Neural progenitor cell (in vitro differentiated cells): ENCODE data around the gene DIPK1B. TPM values are rescaled to one million over a fixed set of nuclear protein-coding genes. Genes with fewer than 3 reads are reported as not detected.

ENCODE experiments used
- DNase-seq: peaks from one replicate; pipeline ENCODE4 v3.0.0-alpha.2; 2016; ENCODE audit warnings: low spot score
- H2AFZ ChIP-seq: fragments of 200-600 bp; sonication (generic); replicated peaks from 2 replicates; pipeline ENCODE4 v1.6.1; 2016; ENCODE audit warnings: antibody characterized with exemption
- H3F3A ChIP-seq: fragments of 200-600 bp; sonication (generic); 2 replicates; pipeline ENCODE4 v1.6.1; 2016; ENCODE audit warnings: antibody characterized with exemption, low read depth
- H3K27ac ChIP-seq: fragments of 200-600 bp; sonication (generic); 2 replicates; pipeline ENCODE4 v1.5.1; 2016; ENCODE audit warnings: mild to moderate bottlenecking
- H3K27me3 ChIP-seq: fragments of 200-600 bp; sonication (generic); 2 replicates; pipeline ENCODE4 v1.6.1; 2016; ENCODE audit warnings: mild to moderate bottlenecking, moderate library complexity
- H3K36me3 ChIP-seq: fragments of 200-600 bp; sonication (generic); 2 replicates; pipeline ENCODE4 v1.5.1; 2016
- H3K4me1 ChIP-seq: fragments of 200-600 bp; sonication (generic); 2 replicates; pipeline ENCODE4 v1.6.1; 2016; ENCODE audit warnings: mixed run types
- H3K4me2 ChIP-seq: fragments of 200-600 bp; sonication (generic); 2 replicates; pipeline ENCODE4 v1.6.1; 2016
- H3K4me3 ChIP-seq: fragments of 200-600 bp; sonication (generic); 2 replicates; pipeline ENCODE4 v1.5.1; 2016
- H3K79me2 ChIP-seq: fragments of 200-600 bp; sonication (generic); 2 replicates; pipeline ENCODE4 v1.6.1; 2016; ENCODE audit warnings: low read depth
- H3K9ac ChIP-seq: fragments of 200-600 bp; sonication (generic); 2 replicates; pipeline ENCODE4 v1.6.1; 2016
- H3K9me3 ChIP-seq: fragments of 200-600 bp; sonication (generic); 2 replicates; pipeline ENCODE4 v1.5.1; 2016; ENCODE audit warnings: low read depth
- H4K20me1 ChIP-seq: fragments of 200-600 bp; sonication (generic); 2 replicates; pipeline ENCODE4 v1.6.1; 2016; ENCODE audit warnings: low read depth
- H3K27ac Mint-ChIP-seq: 3 replicates; pipeline ENCODE4 v1.8.0; 2021; ENCODE audit warnings: mixed read lengths
- H3K27me3 Mint-ChIP-seq: 2 replicates; pipeline ENCODE4 v1.8.0; 2022; ENCODE audit warnings: low read depth, mild to moderate bottlenecking, inconsistent platforms, moderate library complexity, mixed read lengths; ENCODE audit not compliant: insufficient read depth
- H3K36me3 Mint-ChIP-seq: 3 replicates; pipeline ENCODE4 v1.8.0; 2021; ENCODE audit warnings: mixed read lengths
- H3K4me1 Mint-ChIP-seq: 3 replicates; pipeline ENCODE4 v1.8.0; 2021; ENCODE audit warnings: mixed read lengths
- H3K4me3 Mint-ChIP-seq: 3 replicates; pipeline ENCODE4 v1.8.0; 2021; ENCODE audit warnings: mild to moderate bottlenecking, moderate library complexity, mixed read lengths
- H3K9me3 Mint-ChIP-seq: 3 replicates; pipeline ENCODE4 v1.8.0; 2020; ENCODE audit warnings: mixed read lengths
- EZH2 ChIP-seq: fragments of 200-600 bp; sonication (generic); IDR thresholded peaks from 2 replicates; pipeline ENCODE4 v1.6.1; 2017; ENCODE audit warnings: antibody characterized with exemption, mild to moderate bottlenecking, moderate library complexity
- EZH2phosphoT487 ChIP-seq: fragments of 200-600 bp; sonication (generic); IDR thresholded peaks from 2 replicates; pipeline ENCODE4 v1.6.1; 2017; ENCODE audit warnings: antibody characterized with exemption
- total RNA-seq: library from RNA; depleted of rRNA; stranded (reverse); fragments of >200 nt; gene quantifications from 2 replicates; pipeline ENCODE4 v1.2.3, GENCODE V29; 2015; ENCODE audit warnings: low replicate concordance
- TF ChIP-seq, protein P1 (sequence below): fragments of 200-600 bp; sonication (generic); IDR thresholded peaks from 2 replicates; pipeline ENCODE4 v1.5.1; 2017; ENCODE audit warnings: antibody characterized with exemption, mild to moderate bottlenecking

DIPK1B gene
- total RNA-seq, 1 donor from 2014 or later, result 11.8 TPM

DNA sequence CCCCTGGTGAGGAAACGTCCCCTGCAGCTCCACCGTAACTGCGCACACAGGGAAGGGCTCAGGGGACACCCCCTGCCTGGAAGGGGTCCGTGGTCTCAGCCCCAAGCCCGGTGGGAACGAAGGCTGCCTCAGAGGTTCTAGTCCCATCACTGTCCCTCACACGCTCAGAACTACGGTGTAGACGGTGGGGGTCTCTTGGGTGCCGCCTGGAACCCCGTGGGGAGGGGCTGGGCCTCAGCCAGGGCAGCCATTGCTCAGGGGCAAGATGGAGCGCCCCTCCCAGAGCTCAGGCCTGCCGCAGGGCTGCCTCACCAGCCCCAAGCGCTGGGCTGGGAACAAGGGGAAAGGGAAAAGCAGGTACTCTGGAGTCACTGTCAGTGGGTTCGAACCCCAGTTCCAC, 28.0 kb upstream of the DIPK1B start:
- Mint-ChIP-seq H3K27me3 (peaks cover 8% of the 10 kb centered on the region), H3K9me3 (no peaks in the 10 kb centered on the region), H3K4me3 (no peak overlapping the region), H3K36me3 (no peaks in the 10 kb centered on the region), H3K4me1 (peaks cover 14% of the 10 kb centered on the region), H3K27ac (no peak overlapping the region)
- Histone ChIP-seq H3K9ac (no peak overlapping the region), H3K4me3 (no peak overlapping the region), H3K27ac (no peak overlapping the region), H3K36me3 (no peaks in the 10 kb centered on the region), H2AFZ (no peak overlapping the region), H3K4me1 (peaks cover 19% of the 10 kb centered on the region), H3F3A (peaks cover 17% of the 10 kb centered on the region), H4K20me1 (peaks cover 13% of the 10 kb centered on the region), H3K79me2 (no peaks in the 10 kb centered on the region), H3K9me3 (no peaks in the 10 kb centered on the region), H3K27me3 (peaks cover 47% of the 10 kb centered on the region), H3K4me2 (no peak overlapping the region)
- no peak for DNase-seq
- no peak for TF ChIP-seq EZH2phosphoT487
- no peak for TF ChIP-seq EZH2
- TF ChIP-seq, protein P1, sequence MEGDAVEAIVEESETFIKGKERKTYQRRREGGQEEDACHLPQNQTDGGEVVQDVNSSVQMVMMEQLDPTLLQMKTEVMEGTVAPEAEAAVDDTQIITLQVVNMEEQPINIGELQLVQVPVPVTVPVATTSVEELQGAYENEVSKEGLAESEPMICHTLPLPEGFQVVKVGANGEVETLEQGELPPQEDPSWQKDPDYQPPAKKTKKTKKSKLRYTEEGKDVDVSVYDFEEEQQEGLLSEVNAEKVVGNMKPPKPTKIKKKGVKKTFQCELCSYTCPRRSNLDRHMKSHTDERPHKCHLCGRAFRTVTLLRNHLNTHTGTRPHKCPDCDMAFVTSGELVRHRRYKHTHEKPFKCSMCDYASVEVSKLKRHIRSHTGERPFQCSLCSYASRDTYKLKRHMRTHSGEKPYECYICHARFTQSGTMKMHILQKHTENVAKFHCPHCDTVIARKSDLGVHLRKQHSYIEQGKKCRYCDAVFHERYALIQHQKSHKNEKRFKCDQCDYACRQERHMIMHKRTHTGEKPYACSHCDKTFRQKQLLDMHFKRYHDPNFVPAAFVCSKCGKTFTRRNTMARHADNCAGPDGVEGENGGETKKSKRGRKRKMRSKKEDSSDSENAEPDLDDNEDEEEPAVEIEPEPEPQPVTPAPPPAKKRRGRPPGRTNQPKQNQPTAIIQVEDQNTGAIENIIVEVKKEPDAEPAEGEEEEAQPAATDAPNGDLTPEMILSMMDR, result no peak

DNA sequence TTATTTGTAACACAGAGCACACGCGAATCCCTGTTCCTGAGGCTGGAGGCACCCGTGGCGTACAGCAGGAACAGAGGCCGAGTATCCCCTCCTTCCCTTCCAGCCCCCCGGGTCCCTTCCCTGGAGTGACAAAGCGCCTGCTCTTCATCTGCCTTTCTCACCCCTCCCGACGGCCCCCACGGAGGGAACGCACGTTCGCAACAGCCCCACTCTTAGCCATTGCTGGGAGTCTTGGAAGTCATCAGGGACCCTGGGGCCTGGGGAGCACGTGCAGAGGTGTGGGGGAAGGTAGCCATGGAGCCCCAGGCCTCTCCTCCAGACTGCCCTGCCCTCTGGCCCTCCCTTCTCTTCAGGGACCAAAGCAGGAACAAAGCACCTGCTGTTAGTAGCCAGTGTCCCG, 27.6 kb upstream of the DIPK1B start:
- peaks cover 13% of the 10 kb centered on the region for H4K20me1 ChIP-seq
- H3K36me3 Mint-ChIP-seq, result no peaks in the 10 kb centered on the region
- H3K27me3 Mint-ChIP-seq, result peaks cover 8% of the 10 kb centered on the region
- H3K4me3 Mint-ChIP-seq, result no peak overlapping the region
- H3F3A ChIP-seq, result peaks cover 17% of the 10 kb centered on the region
- H3K36me3 ChIP-seq, result no peaks in the 10 kb centered on the region
- H3K27ac Mint-ChIP-seq, result no peak overlapping the region
- H3K9me3 Mint-ChIP-seq, result no peaks in the 10 kb centered on the region
- no peak overlapping the region for H3K9ac ChIP-seq
- H3K79me2 ChIP-seq, result no peaks in the 10 kb centered on the region
- TF ChIP-seq EZH2phosphoT487 (no peak), EZH2 (no peak)
- TF ChIP-seq, protein P1, result no peak
- no peaks in the 10 kb centered on the region for H3K9me3 ChIP-seq
- H3K27ac ChIP-seq, result no peak overlapping the region
- peaks cover 52% of the 10 kb centered on the region for H3K27me3 ChIP-seq
- peaks cover 11% of the 10 kb centered on the region for H3K4me1 Mint-ChIP-seq
- DNase-seq, result no peak
- H3K4me3 ChIP-seq, result no peak overlapping the region
- no peak overlapping the region for H3K4me2 ChIP-seq
- H3K4me1 ChIP-seq, result peaks cover 19% of the 10 kb centered on the region
- H2AFZ ChIP-seq, result no peak overlapping the region

DNA sequence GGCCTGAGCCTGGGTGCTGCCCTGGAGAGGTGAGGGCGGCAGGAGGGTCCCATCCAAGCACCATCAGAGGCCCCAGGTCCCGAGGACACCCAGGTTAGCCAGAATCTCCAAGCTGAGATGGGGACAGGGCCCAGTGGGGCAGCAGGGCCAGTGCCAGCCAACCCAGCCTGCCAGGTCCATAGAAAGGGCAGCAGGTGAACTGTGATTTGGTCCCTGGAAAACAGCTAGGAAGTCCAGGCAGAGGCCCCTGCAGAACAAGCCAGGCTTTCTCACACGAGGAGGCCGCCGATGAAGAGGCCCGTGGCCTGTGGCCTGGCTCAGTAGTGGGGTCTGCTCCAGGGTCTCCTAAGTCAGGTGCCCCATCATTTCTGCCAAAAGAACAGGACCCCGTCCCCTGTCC, 27.2 kb upstream of the DIPK1B start:
- Histone ChIP-seq H3K27me3 (peaks cover 52% of the 10 kb centered on the region), H3F3A (peaks cover 17% of the 10 kb centered on the region), H3K4me3 (no peak overlapping the region), H3K9ac (no peak overlapping the region), H3K79me2 (no peaks in the 10 kb centered on the region), H3K9me3 (no peaks in the 10 kb centered on the region), H3K27ac (no peak overlapping the region), H2AFZ (no peak overlapping the region), H4K20me1 (peaks cover 13% of the 10 kb centered on the region), H3K36me3 (no peaks in the 10 kb centered on the region), H3K4me1 (peaks cover 19% of the 10 kb centered on the region), H3K4me2 (no peak overlapping the region)
- no peak for DNase-seq
- Mint-ChIP-seq H3K9me3 (no peaks in the 10 kb centered on the region), H3K4me3 (no peak overlapping the region), H3K27me3 (peaks cover 8% of the 10 kb centered on the region), H3K4me1 (peaks cover 12% of the 10 kb centered on the region), H3K36me3 (no peaks in the 10 kb centered on the region), H3K27ac (no peak overlapping the region)
- TF ChIP-seq EZH2 (no peak), EZH2phosphoT487 (no peak)
- TF ChIP-seq, protein P1, result no peak
